ENCODE results near the gene ZNF44. TPM values are rescaled to one million over a fixed set of nuclear protein-coding genes. Genes with fewer than 3 reads are reported as not detected.

Gene ZNF44
- polyA plus RNA-seq, 2 of the 4 experiments (the other 2 are of a cell fraction), result 0.65 to 0.76 TPM

- TF ChIP-seq EHMT2 (IDR thresholded peaks at IDR 0.05; ENCODE audit: low read depth), result no peak
- TF ChIP-seq CBX2 (IDR thresholded peaks at IDR 0.05; ENCODE audit: borderline replicate concordance, low read depth), result no peak
- no peak for TF ChIP-seq ZFP36 (IDR thresholded peaks at IDR 0.05; ENCODE audit: borderline replicate concordance, partially characterized antibody)
- TF ChIP-seq HOXB13 (CRISPR knock-in tag; IDR thresholded peaks at IDR 0.05; ENCODE audit: low read depth), result no peak
- no peak for TF ChIP-seq POLR2AphosphoS2 (conservative IDR thresholded peaks at IDR 0.05; ENCODE audit: low read length)
- WGBS (ENCODE audit: missing lambda C conversion rate), result 48% methylated on average over 2 of the region's 2 CpGs
- Histone ChIP-seq H3K27ac (no peak overlapping the region), H3K4me3 (no peak overlapping the region), H3K4me1 (no peaks in the 10 kb centered on the region), H3K4me2 (no peak overlapping the region), H3K9me3 (peaks cover 11% of the 10 kb centered on the region; the same call in 1 of the 3 replicates)
- FAIRE-seq (no peak), DNase-seq (ENCODE audit: low read depth in 1 of 2, low spot score in 1 of 2) (no peak), ATAC-seq (no peak)
- CTCF ChIA-PET, result no interaction called here
- POLR2A ChIA-PET, result no interaction called here
These were observed 16.0 kb downstream of the ZNF44 start for GRCh38 chr19:12278713-12279112.

GRCh38 chr19:12272980-12273901 lies 21.4 kb downstream of the ZNF44 start:
- CTCF ChIA-PET, result no interaction called here
- DNase-seq (ENCODE audit: low read depth in 1 of 2, low spot score in 1 of 2) (no peak), FAIRE-seq (no peak), ATAC-seq (no peak)
- Histone ChIP-seq H3K4me1 (no peaks in the 10 kb centered on the region), H3K4me2 (no peak overlapping the region), H3K27ac (no peak overlapping the region), H3K9me3 (peaks cover 32% of the 10 kb centered on the region), H3K4me3 (no peak overlapping the region)
- WGBS (ENCODE audit: missing lambda C conversion rate), result 54% methylated on average over 11 of the region's 11 CpGs
- POLR2A ChIA-PET, result no interaction called here
- TF ChIP-seq RARB (CRISPR knock-in tag; IDR thresholded peaks at IDR 0.05) (no peak), MAFK (IDR thresholded peaks at IDR 0.05; ENCODE audit: partially characterized antibody) (no peak), HEYL (CRISPR knock-in tag; IDR thresholded peaks at IDR 0.05) (no peak), HOXB5 (CRISPR knock-in tag; IDR thresholded peaks at IDR 0.05) (no peak), NR3C1 (IDR thresholded peaks at IDR 0.05) (no peak), TP53 (CRISPR knock-in tag; IDR thresholded peaks at IDR 0.05) (no peak), CHD2 (IDR thresholded peaks at IDR 0.05; ENCODE audit: low read length, partially characterized antibody) (no peak), NPAS2 (CRISPR knock-in tag; IDR thresholded peaks at IDR 0.05; ENCODE audit: borderline replicate concordance) (no peak)
- TF ChIP-seq, protein P1, sequence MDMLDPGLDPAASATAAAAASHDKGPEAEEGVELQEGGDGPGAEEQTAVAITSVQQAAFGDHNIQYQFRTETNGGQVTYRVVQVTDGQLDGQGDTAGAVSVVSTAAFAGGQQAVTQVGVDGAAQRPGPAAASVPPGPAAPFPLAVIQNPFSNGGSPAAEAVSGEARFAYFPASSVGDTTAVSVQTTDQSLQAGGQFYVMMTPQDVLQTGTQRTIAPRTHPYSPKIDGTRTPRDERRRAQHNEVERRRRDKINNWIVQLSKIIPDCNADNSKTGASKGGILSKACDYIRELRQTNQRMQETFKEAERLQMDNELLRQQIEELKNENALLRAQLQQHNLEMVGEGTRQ (IDR thresholded peaks at IDR 0.05), result no peak

DNA sequence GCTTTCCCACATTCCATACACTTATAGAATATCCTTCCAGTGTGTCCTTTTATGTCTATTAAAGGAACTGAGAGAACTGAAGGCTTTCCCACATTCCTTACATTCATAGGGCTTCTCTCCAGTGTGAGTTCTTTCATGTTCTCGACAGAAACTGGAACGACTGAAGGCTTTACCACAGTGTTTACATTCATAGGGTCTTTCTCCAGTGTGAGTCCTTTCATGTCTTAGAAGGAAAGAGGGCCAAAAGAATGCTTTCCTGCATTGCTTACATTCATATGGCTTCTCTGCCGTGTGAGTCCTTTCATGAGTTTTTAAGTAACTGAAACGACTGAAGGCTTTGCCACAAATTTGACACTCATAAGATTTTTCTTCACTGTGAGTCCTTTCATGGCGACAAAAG lies 22.3 kb downstream of the ZNF44 start:
- POLR2A ChIA-PET, result no interaction called here

More for the DNA sequence above, 22.3 kb downstream of the ZNF44 start:
- DNase-seq (ENCODE audit: low read depth in 1 of 2, low spot score in 1 of 2), result no peak
- Histone ChIP-seq H3K9me3 (peaks cover 32% of the 10 kb centered on the region), H3K4me1 (no peaks in the 10 kb centered on the region), H3K4me3 (no peak overlapping the region), H3K27ac (no peak overlapping the region), H3K4me2 (no peak overlapping the region)
- no peak for ATAC-seq
- CTCF ChIA-PET, result no interaction called here
- 30% methylated on average over 5 of the region's 5 CpGs for WGBS (ENCODE audit: missing lambda C conversion rate)
- TF ChIP-seq, protein P2, sequence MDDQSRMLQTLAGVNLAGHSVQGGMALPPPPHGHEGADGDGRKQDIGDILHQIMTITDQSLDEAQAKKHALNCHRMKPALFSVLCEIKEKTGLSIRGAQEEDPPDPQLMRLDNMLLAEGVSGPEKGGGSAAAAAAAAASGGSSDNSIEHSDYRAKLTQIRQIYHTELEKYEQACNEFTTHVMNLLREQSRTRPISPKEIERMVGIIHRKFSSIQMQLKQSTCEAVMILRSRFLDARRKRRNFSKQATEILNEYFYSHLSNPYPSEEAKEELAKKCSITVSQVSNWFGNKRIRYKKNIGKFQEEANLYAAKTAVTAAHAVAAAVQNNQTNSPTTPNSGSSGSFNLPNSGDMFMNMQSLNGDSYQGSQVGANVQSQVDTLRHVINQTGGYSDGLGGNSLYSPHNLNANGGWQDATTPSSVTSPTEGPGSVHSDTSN (IDR thresholded peaks at IDR 0.05), result no peak
- TF ChIP-seq CBX8 (IDR thresholded peaks at IDR 0.05) (no peak), NFE2L2 (conservative IDR thresholded peaks at IDR 0.05; ENCODE audit: low read length) (no peak), HOXA7 (CRISPR knock-in tag; IDR thresholded peaks at IDR 0.05) (no peak), MAZ (IDR thresholded peaks at IDR 0.05; ENCODE audit: borderline replicate concordance, low read depth, low read length) (no peak), FOSB (CRISPR knock-in tag; IDR thresholded peaks at IDR 0.05) (no peak), EP300 (IDR thresholded peaks at IDR 0.05) (no peak)
- TF ChIP-seq, protein P3, sequence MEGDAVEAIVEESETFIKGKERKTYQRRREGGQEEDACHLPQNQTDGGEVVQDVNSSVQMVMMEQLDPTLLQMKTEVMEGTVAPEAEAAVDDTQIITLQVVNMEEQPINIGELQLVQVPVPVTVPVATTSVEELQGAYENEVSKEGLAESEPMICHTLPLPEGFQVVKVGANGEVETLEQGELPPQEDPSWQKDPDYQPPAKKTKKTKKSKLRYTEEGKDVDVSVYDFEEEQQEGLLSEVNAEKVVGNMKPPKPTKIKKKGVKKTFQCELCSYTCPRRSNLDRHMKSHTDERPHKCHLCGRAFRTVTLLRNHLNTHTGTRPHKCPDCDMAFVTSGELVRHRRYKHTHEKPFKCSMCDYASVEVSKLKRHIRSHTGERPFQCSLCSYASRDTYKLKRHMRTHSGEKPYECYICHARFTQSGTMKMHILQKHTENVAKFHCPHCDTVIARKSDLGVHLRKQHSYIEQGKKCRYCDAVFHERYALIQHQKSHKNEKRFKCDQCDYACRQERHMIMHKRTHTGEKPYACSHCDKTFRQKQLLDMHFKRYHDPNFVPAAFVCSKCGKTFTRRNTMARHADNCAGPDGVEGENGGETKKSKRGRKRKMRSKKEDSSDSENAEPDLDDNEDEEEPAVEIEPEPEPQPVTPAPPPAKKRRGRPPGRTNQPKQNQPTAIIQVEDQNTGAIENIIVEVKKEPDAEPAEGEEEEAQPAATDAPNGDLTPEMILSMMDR (IDR thresholded peaks at IDR 0.05), result no peak
- TF ChIP-seq, protein P4, sequence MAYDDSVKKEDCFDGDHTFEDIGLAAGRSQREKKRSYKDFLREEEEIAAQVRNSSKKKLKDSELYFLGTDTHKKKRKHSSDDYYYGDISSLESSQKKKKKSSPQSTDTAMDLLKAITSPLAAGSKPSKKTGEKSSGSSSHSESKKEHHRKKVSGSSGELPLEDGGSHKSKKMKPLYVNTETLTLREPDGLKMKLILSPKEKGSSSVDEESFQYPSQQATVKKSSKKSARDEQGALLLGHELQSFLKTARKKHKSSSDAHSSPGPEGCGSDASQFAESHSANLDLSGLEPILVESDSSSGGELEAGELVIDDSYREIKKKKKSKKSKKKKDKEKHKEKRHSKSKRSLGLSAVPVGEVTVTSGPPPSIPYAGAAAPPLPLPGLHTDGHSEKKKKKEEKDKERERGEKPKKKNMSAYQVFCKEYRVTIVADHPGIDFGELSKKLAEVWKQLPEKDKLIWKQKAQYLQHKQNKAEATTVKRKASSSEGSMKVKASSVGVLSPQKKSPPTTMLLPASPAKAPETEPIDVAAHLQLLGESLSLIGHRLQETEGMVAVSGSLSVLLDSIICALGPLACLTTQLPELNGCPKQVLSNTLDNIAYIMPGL (CRISPR knock-in tag; IDR thresholded peaks at IDR 0.05; ENCODE audit: borderline replicate concordance), result no peak
- FAIRE-seq, result no peak

All from A549 (cell line).